ENCODE results near the gene LCE1E.

Gene LCE1E

GRCh38 chr1:152786077-152786476 lies at the start of gene LCE1E:
Gene LCE1E, plus strand, starts transcription at chr1:152786257. Its CDS starts 1,043 bp downstream, at chr1:152787300.
- no peak for FAIRE-seq

GRCh38 chr1:152737997-152738396 lies 48.1 kb upstream of the LCE1E start:
- no peak for FAIRE-seq

DNA sequence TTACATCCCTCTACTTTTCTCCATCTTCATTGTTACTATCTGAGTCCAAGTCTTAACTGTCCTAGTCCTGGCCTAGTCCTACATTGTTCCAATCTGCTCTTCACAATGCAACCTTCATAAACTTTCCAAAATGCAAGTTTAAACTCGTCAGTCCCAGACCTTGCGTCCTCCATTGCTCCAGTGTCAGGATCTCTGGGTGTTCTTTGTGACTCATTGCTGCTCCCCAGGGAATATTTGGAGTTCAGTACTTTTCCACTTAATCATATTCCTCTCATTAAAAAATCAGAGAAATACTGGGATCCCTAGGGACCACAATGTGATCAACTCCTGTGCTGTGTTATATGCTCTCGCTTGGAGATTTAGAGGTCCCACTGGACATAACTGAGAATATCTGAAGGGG lies 46.2 kb upstream of the LCE1E start:
- FAIRE-seq: no peak

- FAIRE-seq: no peak
These were observed 44.4 kb upstream of the LCE1E start for GRCh38 chr1:152741656-152742055.

- FAIRE-seq: no peak
These were observed 42.5 kb upstream of the LCE1E start for GRCh38 chr1:152743371-152744145.

DNA sequence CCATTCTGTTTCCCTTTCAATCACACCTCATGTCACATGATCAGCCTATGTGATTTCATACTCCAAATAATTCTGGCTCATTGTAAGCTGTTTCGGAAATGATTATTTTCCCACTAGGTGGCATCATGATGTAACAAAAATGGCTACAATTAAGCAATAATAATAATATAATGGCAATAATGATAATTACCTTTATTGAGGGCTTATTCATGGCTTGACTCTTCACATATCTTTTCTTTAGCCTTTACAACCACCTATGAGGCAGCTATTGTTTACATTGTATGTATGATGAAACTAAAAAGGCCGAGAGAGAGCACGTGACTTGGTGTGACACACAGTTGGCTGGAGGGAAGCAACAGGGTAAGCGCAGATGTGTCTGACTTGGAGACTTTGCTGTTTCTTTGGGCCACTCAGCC lies 40.8 kb upstream of the LCE1E start:
- no peak for FAIRE-seq

- no peak for FAIRE-seq
These were observed 40.2 kb upstream of the LCE1E start for GRCh38 chr1:152745765-152746444.

GRCh38 chr1:152747831-152748230 lies 38.2 kb upstream of the LCE1E start:
- FAIRE-seq: no peak

GRCh38 chr1:152752225-152752624 lies 33.8 kb upstream of the LCE1E start:
- no peak for FAIRE-seq

GRCh38 chr1:152753586-152753985 lies 32.5 kb upstream of the LCE1E start:
- FAIRE-seq: no peak

GRCh38 chr1:152756872-152757271 lies 29.2 kb upstream of the LCE1E start:
- no peak for FAIRE-seq

- no peak for FAIRE-seq
These were observed 28.3 kb upstream of the LCE1E start, which contains the start of gene KPRP for GRCh38 chr1:152757747-152758146. Gene KPRP, plus strand, starts transcription at chr1:152758025. Its CDS starts 1,564 bp downstream, at chr1:152759589.

- no peak for FAIRE-seq
These were observed 27.4 kb upstream of the LCE1E start for GRCh38 chr1:152758636-152759035.

GRCh38 chr1:152759453-152760173 lies 26.4 kb upstream of the LCE1E start:
- FAIRE-seq: no peak

DNA sequence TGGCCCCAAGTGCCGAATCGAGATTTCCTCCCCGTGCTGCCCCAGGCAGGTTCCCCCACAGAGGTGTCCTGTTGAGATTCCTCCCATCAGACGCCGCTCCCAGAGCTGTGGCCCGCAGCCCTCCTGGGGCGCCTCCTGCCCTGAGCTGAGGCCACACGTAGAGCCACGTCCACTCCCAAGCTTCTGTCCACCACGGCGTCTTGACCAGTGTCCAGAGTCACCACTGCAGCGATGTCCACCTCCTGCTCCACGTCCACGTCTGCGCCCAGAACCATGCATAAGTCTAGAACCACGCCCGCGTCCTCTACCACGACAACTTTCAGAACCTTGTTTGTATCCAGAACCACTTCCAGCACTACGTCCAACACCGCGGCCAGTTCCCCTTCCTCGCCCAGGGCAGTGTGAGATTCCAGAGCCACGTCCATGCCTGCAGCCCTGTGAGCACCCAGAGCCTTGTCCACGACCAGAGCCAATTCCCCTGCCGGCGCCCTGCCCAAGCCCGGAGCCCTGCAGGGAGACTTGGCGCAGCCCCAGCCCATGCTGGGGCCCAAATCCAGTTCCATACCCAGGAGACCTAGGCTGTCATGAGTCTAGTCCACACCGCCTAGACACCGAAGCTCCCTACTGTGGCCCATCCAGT lies 25.4 kb upstream of the LCE1E start:
- no peak for FAIRE-seq

DNA sequence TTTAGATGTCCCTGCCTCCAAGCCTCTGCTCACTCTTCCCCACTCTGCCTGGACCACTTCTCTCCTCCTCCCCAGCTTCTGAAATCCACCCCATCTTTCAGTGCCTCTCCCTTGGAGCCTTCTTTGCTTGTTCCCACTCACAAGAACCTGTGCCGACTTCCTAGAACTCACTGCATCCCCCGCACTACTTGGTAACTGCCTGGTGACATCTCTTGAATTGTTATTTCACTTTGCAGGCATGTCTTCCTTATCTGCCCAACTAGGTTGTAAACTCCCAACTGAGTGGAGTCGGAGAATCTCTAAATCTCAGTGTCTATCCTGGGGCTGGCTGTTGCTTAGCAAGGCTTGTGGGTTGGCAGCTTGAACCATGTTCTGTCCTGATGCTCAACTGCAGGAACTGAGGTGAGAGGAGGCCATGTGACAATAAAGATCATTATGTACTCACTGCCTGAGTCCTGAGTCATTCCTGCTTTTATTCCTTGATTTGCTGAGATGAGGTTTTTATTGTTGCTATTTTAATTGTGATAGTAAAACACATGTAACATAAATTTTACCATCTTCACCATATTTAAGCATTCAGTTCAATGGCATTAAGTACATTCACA lies 24.3 kb upstream of the LCE1E start:
- FAIRE-seq: no peak

DNA sequence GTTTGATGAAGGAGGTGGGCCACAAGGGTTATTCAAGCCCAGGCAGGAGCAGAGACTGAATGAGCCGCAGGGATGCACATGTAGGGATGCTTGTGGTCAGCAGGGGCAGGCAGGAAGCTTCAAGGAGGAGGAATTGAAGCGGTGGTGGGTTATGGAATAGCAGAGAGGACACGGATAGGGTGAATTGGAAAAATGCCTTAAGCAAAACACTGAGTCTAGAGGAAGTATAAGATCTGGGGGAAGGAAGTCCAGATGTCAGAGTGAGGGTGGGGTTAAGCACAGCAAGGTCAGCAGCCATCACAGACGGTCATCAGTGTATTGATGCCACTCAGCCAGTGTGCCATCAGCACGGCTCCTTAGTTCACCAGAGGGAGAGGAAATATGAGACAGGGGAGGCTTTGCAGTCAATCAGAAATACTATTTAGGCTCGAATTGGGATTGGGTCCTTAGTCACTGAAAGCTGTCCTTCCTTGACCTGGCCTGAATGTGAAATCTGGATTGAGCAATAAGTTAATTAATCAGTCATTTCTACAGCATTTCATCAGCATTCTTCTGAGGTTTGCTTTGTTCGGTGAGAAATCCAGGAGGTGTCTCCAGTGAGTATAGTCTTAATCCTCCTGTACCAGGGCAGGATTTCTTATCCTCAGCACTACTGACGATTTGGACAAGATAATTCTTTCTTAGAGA lies 17.1 kb upstream of the LCE1E start:
- FAIRE-seq: no peak

GRCh38 chr1:152770411-152770810 lies 15.6 kb upstream of the LCE1E start:
- no peak for FAIRE-seq

DNA sequence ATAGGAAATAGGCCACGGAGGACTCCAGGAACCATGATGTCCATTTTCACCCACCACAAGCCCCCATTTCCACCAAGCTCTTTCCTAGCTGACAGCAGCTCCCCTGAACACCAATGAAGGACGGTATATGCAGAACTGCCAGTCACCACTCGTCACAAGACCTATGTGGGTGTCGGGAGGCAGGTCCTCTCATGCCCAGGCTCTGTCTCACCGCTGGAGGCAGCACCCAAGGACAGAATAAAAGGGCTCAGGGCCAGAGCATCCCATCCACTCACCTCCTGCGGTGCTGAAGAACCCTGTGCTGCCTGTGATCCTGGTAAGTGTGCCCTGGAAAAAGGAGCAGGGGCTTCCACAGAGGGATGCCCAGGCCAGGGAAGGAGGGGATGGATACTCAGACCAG lies 11.2 kb upstream of the LCE1E start, which contains the start of gene LCE1F:
Gene LCE1F (plus strand): TSS at position 266 of the 400 bp plus-strand sequence. CDS start 1,232 bp downstream, outside the sequence.
- no peak for FAIRE-seq

DNA sequence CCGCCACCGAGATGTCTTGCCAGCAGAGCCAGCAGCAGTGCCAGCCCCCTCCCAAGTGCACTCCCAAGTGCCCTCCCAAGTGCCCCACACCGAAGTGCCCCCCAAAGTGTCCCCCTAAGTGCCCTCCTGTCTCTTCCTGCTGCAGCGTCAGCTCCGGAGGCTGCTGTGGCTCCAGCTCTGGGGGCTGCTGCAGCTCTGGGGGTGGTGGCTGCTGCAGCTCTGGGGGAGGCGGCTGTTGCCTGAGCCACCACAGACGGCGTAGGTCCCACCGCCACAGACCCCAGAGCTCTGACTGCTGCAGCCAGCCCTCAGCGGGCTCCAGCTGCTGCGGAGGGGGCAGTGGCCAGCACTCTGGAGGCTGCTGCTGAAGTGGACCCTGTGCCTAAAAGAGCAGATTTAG lies 9.7 kb upstream of the LCE1E start:
- FAIRE-seq: no peak

DNA sequence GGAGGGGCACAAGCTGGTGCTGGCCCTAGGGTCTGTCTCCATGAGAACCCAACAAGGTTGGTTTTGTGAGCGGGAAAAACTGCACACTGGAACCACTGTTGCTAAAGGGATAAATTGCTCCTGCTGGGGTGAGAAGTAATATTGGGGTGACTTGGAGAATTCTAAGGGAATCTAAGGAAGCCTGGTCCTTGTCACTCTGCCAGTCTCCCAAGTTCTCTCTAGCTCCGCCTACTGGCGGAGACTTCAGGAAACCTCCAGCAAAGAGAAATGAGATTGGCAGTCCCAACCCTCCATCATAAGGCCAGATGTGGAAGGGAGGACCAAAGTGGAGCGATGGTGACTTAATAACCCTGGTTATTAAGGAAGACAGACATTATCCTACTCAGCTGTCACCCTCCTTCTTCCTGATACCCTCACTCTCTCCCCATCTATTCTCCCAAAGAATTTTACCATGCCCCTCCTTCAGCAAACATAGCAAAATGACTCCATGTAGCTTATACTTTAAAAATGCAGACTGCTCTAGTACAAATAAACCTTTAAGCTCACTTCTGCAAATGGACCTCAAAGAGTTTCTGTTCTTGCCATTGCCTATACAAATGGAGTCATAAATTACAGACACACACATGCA lies 8.4 kb upstream of the LCE1E start:
- no peak for FAIRE-seq
